ENCODE measurements around the gene GFY. TPM values are rescaled to one million over a fixed set of nuclear protein-coding genes. Genes with fewer than 3 reads are reported as not detected.

The GFY gene
- total and polyA plus RNA-seq, 9 of the 15 experiments (the other 6 are each of a cell fraction or from before 2014, with no cell fraction given): 0.06 to 0.40 (median 0.19) TPM; not detected in 3

GRCh38 chr19:49430172-49430677 is 5.0 kb downstream of the GFY start (continued):
- TF ChIP-seq RFX1 (IDR thresholded peaks at IDR 0.05) (no peak), EP300 (IDR thresholded peaks at IDR 0.05; ENCODE audit: low read length) (0 out of 2 replicates have a peak, but pooled peaks have one; percentile 9), MLLT1 (IDR thresholded peaks at IDR 0.05) (peak in 1 of 2 experiments; percentile 97; a peak in 2 of 4 replicates), RBM25 (IDR thresholded peaks at IDR 0.05; ENCODE audit: low read depth, low read length, severe bottlenecking) (peak; percentile 84), ZFX (CRISPR knock-in tag; IDR thresholded peaks at IDR 0.05) (peak; percentile 34; the same call in 1 of the 2 replicates), BDP1 (IDR thresholded peaks at IDR 0.05; ENCODE audit: insufficient read depth, insufficient read length) (no peak), ZNF512 (tag; IDR thresholded peaks at IDR 0.05) (no peak), ZBTB49 (CRISPR knock-in tag; IDR thresholded peaks at IDR 0.05; ENCODE audit: borderline replicate concordance) (0 out of 2 replicates have a peak, but pooled peaks have one; percentile 21), ZZZ3 (IDR thresholded peaks at IDR 0.05) (no peak), BCOR (IDR thresholded peaks at IDR 0.05) (peak; percentile 65; the same call in 1 of the 2 replicates), STAT5A (IDR thresholded peaks at IDR 0.05; ENCODE audit: borderline replicate concordance, low read length) (no peak), EP400 (IDR thresholded peaks at IDR 0.05) (0 out of 2 replicates have a peak, but pooled peaks have one; percentile 19), ZNF165 (CRISPR knock-in tag; IDR thresholded peaks at IDR 0.05; ENCODE audit: borderline replicate concordance) (no peak), PTBP1 (IDR thresholded peaks at IDR 0.05; ENCODE audit: low read depth, low read length) (peak; percentile 100), MIER1 (IDR thresholded peaks at IDR 0.05; ENCODE audit: low read depth) (peak; percentile 100), PKNOX1 (IDR thresholded peaks at IDR 0.05) (peak; percentile 50; the same call in 1 of the 2 replicates), VEZF1 (CRISPR knock-in tag; IDR thresholded peaks at IDR 0.05) (peak; percentile 32; the same call in 1 of the 2 replicates), KDM1A (IDR thresholded peaks at IDR 0.05) (peak; percentile 55 to 69; a peak in 3 of 4 replicates), RCOR1 (IDR thresholded peaks at IDR 0.05; ENCODE audit: borderline replicate concordance in 1 of 2, low read depth in 2 of 2, low read length in 2 of 2) (peak in 1 of 2 experiments; percentile 5; a peak in 1 of 4 replicates), ZSCAN29 (IDR thresholded peaks at IDR 0.05) (peak; percentile 91), ARID1B (IDR thresholded peaks at IDR 0.05) (0 out of 2 replicates have a peak, but pooled peaks have one; percentile 10), KLF10 (CRISPR knock-in tag; IDR thresholded peaks at IDR 0.05) (no peak)
